Karpas-422 (cell line): ENCODE data around the gene CFDP1. TPM values are rescaled to one million over a fixed set of nuclear protein-coding genes. Genes with fewer than 3 reads are reported as not detected.

Experiments
- DNase-seq: peaks from one replicate; pipeline ENCODE4 v3.0.0-alpha.2; 2015
- H2AFZ ChIP-seq: fragments of 200-600 bp; sonication (generic); 2 replicates; pipeline ENCODE4 v1.6.1; 2014; ENCODE audit warnings: antibody characterized with exemption, low read length, mixed read lengths
- H3K27ac ChIP-seq: fragments of 200-600 bp; sonication (generic); 2 replicates; pipeline ENCODE4 v1.5.1; 2014; ENCODE audit warnings: mild to moderate bottlenecking, low read length, moderate library complexity
- H3K27me3 ChIP-seq: fragments of 200-600 bp; sonication (generic); 2 replicates; pipeline ENCODE4 v1.6.1; 2014; ENCODE audit warnings: low read length, mixed read lengths
- H3K36me3 ChIP-seq: fragments of 200-600 bp; sonication (generic); 2 replicates; pipeline ENCODE4 v1.6.1; 2014; ENCODE audit warnings: low read length, mixed read lengths; ENCODE audit not compliant: insufficient read depth
- H3K4me1 ChIP-seq: fragments of 200-600 bp; sonication (generic); 2 replicates; pipeline ENCODE4 v1.6.1; 2014; ENCODE audit warnings: mild to moderate bottlenecking, low read length, mixed read lengths
- H3K4me2 ChIP-seq: fragments of 200-600 bp; sonication (generic); 2 replicates; pipeline ENCODE4 v1.6.1; 2014; ENCODE audit warnings: low read length, low read depth, mild to moderate bottlenecking; ENCODE audit not compliant: poor library complexity, severe bottlenecking
- H3K4me3 ChIP-seq: fragments of 200-600 bp; sonication (generic); 2 replicates; pipeline ENCODE4 v1.5.1; 2014; ENCODE audit warnings: mild to moderate bottlenecking, antibody characterized with exemption, low read length, mixed read lengths
- H3K79me2 ChIP-seq: fragments of 200-600 bp; sonication (generic); 2 replicates; pipeline ENCODE4 v1.6.1; 2014; ENCODE audit warnings: mild to moderate bottlenecking, low read length, mixed read lengths
- H3K9ac ChIP-seq: fragments of 200-600 bp; sonication (generic); 2 replicates; pipeline ENCODE4 v1.6.0; 2014; ENCODE audit warnings: low read length
- H3K9me2 ChIP-seq: fragments of 200-600 bp; sonication (generic), shearing (Covaris generic); replicated peaks from 2 replicates; pipeline ENCODE4 v1.6.0; 2014; ENCODE audit warnings: mild to moderate bottlenecking, low read length, moderate library complexity; ENCODE audit not compliant: insufficient read depth
- H3K9me3 ChIP-seq: fragments of 300-700, 200-600 bp; sonication (generic); 2 replicates; pipeline ENCODE4 v1.6.1; 2014; ENCODE audit warnings: low read length, mixed read lengths
- H4K20me1 ChIP-seq: fragments of 200-600 bp; sonication (generic); 2 replicates; pipeline ENCODE4 v1.6.1; 2014; ENCODE audit warnings: mild to moderate bottlenecking, antibody characterized with exemption, low read length, low read depth; ENCODE audit not compliant: insufficient read depth
- total RNA-seq: library from RNA; depleted of rRNA; stranded (reverse); fragments of >200 nt; shearing (Covaris generic); gene quantifications from 2 replicates; pipeline ENCODE4 v1.2.3, GENCODE V29; 2014; ENCODE audit warnings: low replicate concordance

Gene CFDP1
- total RNA-seq, 1 experiment from 2014 or later = 33.5 TPM

- Histone ChIP-seq H3K4me3 (no peak overlapping the region), H2AFZ (no peak overlapping the region), H3K27me3 (no peaks in the 10 kb centered on the region), H3K9me3 (no peaks in the 10 kb centered on the region), H3K4me1 (no peaks in the 10 kb centered on the region), H3K9me2 (no peaks in the 10 kb centered on the region), H3K9ac (no peak overlapping the region), H3K27ac (no peak overlapping the region), H3K36me3 (no peaks in the 10 kb centered on the region), H3K4me2 (no peak overlapping the region), H3K79me2 (no peaks in the 10 kb centered on the region), H4K20me1 (no peaks in the 10 kb centered on the region)
- no peak for DNase-seq
Measured at GRCh38 chr16:75312875-75313274, 120.4 kb downstream of the CFDP1 start.

GRCh38 chr16:75311383-75311938 is 121.8 kb downstream of the CFDP1 start:
- Histone ChIP-seq H3K79me2 (no peaks in the 10 kb centered on the region), H3K9me3 (no peaks in the 10 kb centered on the region), H3K4me2 (no peak overlapping the region), H3K27ac (no peak overlapping the region), H2AFZ (no peak overlapping the region), H3K9me2 (no peaks in the 10 kb centered on the region), H3K36me3 (no peaks in the 10 kb centered on the region), H3K9ac (no peak overlapping the region), H3K27me3 (no peaks in the 10 kb centered on the region), H4K20me1 (no peaks in the 10 kb centered on the region), H3K4me1 (peaks cover 4% of the 10 kb centered on the region), H3K4me3 (no peak overlapping the region)
- no peak for DNase-seq

GRCh38 chr16:75310541-75310940 is 122.8 kb downstream of the CFDP1 start:
- no peak for DNase-seq
- Histone ChIP-seq H4K20me1 (no peaks in the 10 kb centered on the region), H3K4me2 (no peak overlapping the region)

GRCh38 chr16:75309899-75310430 is 123.3 kb downstream of the CFDP1 start:
- no peak for DNase-seq
- no peaks in the 10 kb centered on the region for H3K36me3 ChIP-seq

More at GRCh38 chr16:75310541-75310940, 122.8 kb downstream of the CFDP1 start:
- no peak overlapping the region for H2AFZ ChIP-seq
- no peak overlapping the region for H3K27ac ChIP-seq
- H3K9me2 ChIP-seq = no peaks in the 10 kb centered on the region
- no peaks in the 10 kb centered on the region for H3K9me3 ChIP-seq
- no peaks in the 10 kb centered on the region for H3K36me3 ChIP-seq
- no peaks in the 10 kb centered on the region for H3K79me2 ChIP-seq
- H3K27me3 ChIP-seq = no peaks in the 10 kb centered on the region
- H3K4me1 ChIP-seq = peaks cover 14% of the 10 kb centered on the region
- H3K4me3 ChIP-seq = no peak overlapping the region
- H3K9ac ChIP-seq = no peak overlapping the region

GRCh38 chr16:75309156-75309555 is 124.1 kb downstream of the CFDP1 start:
- no peak for DNase-seq
- Histone ChIP-seq H3K9me3 (no peaks in the 10 kb centered on the region), H3K27me3 (no peaks in the 10 kb centered on the region), H3K4me1 (peaks cover 24% of the 10 kb centered on the region), H3K9me2 (no peaks in the 10 kb centered on the region), H3K9ac (no peak overlapping the region), H3K36me3 (peaks cover 6% of the 10 kb centered on the region; the same call in 1 of the 2 replicates), H2AFZ (no peak overlapping the region), H3K27ac (no peak overlapping the region), H3K79me2 (no peaks in the 10 kb centered on the region), H3K4me2 (no peak overlapping the region), H4K20me1 (no peaks in the 10 kb centered on the region), H3K4me3 (no peak overlapping the region)

More at GRCh38 chr16:75309899-75310430, 123.3 kb downstream of the CFDP1 start:
- no peak overlapping the region for H3K4me2 ChIP-seq
- H3K9me2 ChIP-seq = no peaks in the 10 kb centered on the region
- no peak overlapping the region for H3K9ac ChIP-seq
- no peak overlapping the region for H2AFZ ChIP-seq
- no peak overlapping the region for H3K27ac ChIP-seq
- H3K9me3 ChIP-seq = no peaks in the 10 kb centered on the region
- H3K4me3 ChIP-seq = no peak overlapping the region
- H3K27me3 ChIP-seq = no peaks in the 10 kb centered on the region
- H3K4me1 ChIP-seq = peaks cover 19% of the 10 kb centered on the region
- H3K79me2 ChIP-seq = no peaks in the 10 kb centered on the region
- no peaks in the 10 kb centered on the region for H4K20me1 ChIP-seq

GRCh38 chr16:75308011-75308410 is 125.3 kb downstream of the CFDP1 start:
- DNase-seq = no peak
- no peak overlapping the region for H3K4me3 ChIP-seq
- no peak overlapping the region for H2AFZ ChIP-seq
- no peaks in the 10 kb centered on the region for H3K9me3 ChIP-seq
- peaks cover 24% of the 10 kb centered on the region for H3K4me1 ChIP-seq
- no peak overlapping the region for H3K9ac ChIP-seq
- H3K27ac ChIP-seq = no peak overlapping the region
- H3K27me3 ChIP-seq = no peaks in the 10 kb centered on the region
- H4K20me1 ChIP-seq = no peaks in the 10 kb centered on the region
- no peak overlapping the region for H3K4me2 ChIP-seq
- H3K36me3 ChIP-seq = peaks cover 13% of the 10 kb centered on the region; the same call in 1 of the 2 replicates
- H3K9me2 ChIP-seq = no peaks in the 10 kb centered on the region
- H3K79me2 ChIP-seq = no peaks in the 10 kb centered on the region

GRCh38 chr16:75307506-75307905 is 125.8 kb downstream of the CFDP1 start:
- Histone ChIP-seq H3K27ac (no peak overlapping the region), H3K79me2 (no peaks in the 10 kb centered on the region), H3K27me3 (no peaks in the 10 kb centered on the region), H3K9me2 (no peaks in the 10 kb centered on the region), H3K9me3 (no peaks in the 10 kb centered on the region), H2AFZ (no peak overlapping the region), H3K4me1 (peaks cover 24% of the 10 kb centered on the region), H3K36me3 (peaks cover 13% of the 10 kb centered on the region; the same call in 1 of the 2 replicates), H3K4me2 (no peak overlapping the region), H4K20me1 (no peaks in the 10 kb centered on the region), H3K9ac (no peak overlapping the region), H3K4me3 (no peak overlapping the region)
- no peak for DNase-seq

- H3K79me2 ChIP-seq = no peaks in the 10 kb centered on the region
- no peaks in the 10 kb centered on the region for H3K9me3 ChIP-seq
- no peak overlapping the region for H2AFZ ChIP-seq
- peak overlapping the region; percentile 53 for H3K4me2 ChIP-seq
- H3K36me3 ChIP-seq = peaks cover 13% of the 10 kb centered on the region; the same call in 1 of the 2 replicates
- H3K4me3 ChIP-seq = 0 out of 2 replicates have a peak overlapping the region, but pooled peaks have one; percentile 12
- 0 out of 2 replicates have a peak overlapping the region, but pooled peaks have one; percentile 40 for H3K9ac ChIP-seq
- no peaks in the 10 kb centered on the region for H4K20me1 ChIP-seq
- no peak for DNase-seq
- no peaks in the 10 kb centered on the region for H3K9me2 ChIP-seq
- peaks cover 24% of the 10 kb centered on the region for H3K4me1 ChIP-seq
- H3K27me3 ChIP-seq = no peaks in the 10 kb centered on the region
- peak overlapping the region; percentile 61 for H3K27ac ChIP-seq
Measured at GRCh38 chr16:75306099-75306762, 127.1 kb downstream of the CFDP1 start.
